NCI-H446 (cell line): ENCODE measurements around the gene GATB.

Source experiments
- DNase-seq, 2 experiments: peaks; one replicate each; lab custom pipeline; 2025; lab: John Stamatoyannopoulos, UW

The GATB gene

DNA sequence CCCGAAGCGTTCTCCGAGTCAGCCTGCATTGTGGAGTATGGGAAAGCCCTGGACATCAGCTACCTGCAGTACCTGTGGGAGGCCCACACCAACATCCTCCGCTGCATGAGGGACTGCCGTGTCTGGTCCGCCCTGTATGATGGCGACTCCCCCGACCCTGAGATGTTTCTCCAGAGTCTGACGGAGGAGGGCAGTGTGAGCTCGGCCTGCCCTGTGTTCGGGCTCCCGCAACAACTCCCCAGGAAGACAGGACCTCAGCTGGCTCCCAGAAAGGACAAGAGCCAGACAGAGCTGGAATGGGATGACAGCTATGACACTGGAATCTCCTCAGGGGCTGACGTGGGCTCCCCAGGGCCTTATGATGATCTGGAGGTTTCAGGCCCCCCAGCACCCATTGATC, 111.3 kb downstream of the GATB start:
- DNase-seq, result no peak

GRCh38 chr4:151646322-151646721, 114.5 kb downstream of the GATB start:
- no peak for DNase-seq

DNA sequence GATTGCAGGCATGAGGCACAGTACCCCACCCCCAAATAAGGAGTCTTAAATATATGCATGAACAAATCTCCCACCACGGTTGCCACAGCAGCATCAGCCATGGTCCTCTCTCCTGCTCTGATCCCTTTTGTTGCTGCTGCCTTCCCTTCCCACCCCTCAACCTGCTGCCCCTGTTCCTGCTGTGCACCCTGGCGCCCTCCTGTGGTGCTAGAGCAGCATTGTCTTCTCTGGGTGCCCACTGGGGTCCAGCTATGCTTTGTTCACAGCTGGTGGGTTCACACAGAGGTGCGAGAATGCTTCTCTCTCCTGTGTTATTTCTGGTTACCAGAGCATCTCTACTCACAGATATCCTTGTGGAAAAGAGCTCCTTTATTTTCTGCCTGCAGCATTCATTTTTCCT, 116.2 kb downstream of the GATB start:
- peak in 1 of 2 experiments; percentile 12 for DNase-seq

- DNase-seq, result no peak
Observed at GRCh38 chr4:151643564-151643963, 117.2 kb downstream of the GATB start.

DNA sequence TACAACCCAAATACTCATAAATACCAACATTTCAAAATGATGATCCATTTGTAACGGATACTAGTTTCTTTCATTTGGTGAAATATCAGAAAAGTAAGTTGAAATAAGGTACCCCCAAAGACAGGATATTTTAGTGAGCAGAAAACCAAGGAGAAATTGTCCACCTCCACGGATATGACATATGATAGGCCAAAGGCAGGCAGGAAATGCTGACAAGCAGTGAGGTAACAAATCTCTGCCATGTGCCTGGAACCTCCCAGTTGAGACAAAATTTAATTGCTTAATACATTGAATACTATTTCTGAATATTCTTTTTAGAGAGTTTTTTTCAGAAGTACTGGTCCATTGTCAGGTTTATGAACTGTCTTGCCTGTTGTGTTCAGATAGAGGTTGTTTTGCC, 118.8 kb downstream of the GATB start:
- no peak for DNase-seq

- DNase-seq, result no peak
Observed at GRCh38 chr4:151641167-151641566, 119.6 kb downstream of the GATB start.

DNA sequence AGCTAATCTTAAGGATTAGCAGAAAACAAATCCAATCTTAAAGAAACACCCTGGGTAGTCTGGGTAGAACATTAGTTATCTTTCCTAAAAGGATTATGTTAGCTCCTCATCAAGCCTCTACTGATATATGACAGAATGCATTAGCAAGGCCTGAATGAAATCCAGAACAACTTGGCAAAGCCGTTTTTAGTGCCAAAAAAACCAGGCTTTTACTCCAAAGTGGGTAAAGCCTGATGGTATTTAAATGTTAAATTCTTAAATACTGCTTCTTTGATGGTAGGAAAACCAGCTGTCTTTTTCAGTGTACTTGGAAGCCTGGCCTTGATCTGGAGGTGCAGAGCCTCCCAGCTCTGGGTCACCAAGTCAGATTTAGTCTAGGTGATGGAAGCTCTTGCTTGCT, 120.4 kb downstream of the GATB start:
- no peak for DNase-seq

DNA sequence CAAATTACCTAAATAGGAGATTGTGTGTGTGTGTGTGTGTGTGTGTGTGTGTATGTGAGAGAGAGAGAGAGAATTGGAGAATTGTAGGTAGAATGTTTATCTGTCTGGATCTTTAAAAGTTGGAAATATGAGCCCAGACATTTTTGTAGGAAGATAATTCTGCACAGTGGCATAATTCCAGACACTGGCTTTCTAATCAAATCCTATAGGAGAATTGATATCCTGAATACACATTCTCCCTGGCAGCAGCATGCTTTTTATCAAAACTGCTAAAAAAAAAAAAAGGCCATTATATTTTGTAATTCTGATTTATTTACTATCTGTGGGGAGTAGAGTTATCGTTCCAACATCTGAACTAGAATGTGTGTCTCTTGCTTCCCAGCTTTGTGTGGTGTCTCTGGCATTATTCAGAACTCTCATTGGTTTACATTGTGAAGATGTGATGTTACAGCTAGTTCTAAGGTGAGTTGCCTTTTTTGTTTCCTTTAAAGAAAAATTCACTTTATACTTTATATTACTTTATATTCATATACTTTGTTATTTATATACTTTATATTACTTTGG, 122.4 kb downstream of the GATB start:
- DNase-seq, result no peak

GRCh38 chr4:151631349-151631748, 129.5 kb downstream of the GATB start:
- no peak for DNase-seq

DNA sequence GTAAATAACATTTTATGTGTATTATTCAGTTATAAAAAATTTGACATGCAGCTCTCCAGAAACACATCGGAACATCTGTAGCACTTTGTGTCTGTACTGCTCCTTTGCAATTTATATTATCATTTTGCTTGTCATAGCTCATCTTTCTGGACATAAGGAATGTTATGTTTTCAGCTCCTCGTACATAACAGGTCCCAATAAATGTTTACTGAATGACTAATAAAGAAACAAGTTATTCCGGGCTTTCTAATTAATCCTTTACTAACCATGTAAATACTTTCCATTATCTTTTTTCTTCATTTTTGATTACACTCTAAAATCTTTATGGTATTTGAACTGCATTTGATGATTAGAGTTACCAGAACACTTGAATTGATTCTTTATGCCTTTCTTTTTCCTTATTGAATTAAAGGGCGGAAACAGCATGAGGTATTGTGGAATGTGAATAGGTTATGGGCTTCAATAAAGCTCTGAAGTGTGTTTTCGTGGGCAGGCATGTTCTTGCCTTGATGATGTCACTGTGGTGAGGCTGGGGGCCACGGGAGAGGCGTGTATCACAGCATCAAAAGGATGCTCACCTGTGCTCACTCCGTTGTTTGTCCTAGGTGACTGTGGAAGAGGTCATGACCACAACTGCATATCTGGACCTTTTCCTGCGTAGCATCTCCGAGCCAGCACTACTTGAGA, 131.6 kb downstream of the GATB start:
- no peak for DNase-seq

DNA sequence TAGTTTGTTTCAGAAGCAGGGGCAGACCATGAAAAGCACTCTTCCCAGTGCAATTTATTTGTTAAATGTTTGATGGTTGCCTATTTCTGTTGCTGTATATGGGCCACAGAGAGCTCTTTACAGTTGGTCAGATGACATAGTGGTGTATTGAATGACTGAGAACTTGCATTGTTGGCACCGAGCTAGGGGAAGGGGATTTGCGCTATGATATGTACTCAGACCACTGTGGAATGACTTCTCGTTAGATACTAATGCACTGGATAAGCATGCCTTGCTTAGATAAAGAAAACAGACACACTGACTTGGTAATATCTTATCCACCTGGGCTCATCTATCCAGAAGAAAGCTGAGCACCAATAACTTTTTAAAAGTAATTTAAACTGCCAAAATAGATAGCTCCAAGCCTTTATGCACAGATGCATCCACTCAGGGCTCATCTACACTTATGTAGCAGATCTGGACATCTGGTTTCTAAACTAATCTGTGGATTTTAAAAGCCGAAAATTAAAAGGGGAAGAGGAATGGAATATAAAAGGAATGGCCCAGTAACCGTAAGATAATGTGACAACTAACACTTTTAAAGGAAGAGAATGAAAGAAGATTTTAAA, 132.7 kb downstream of the GATB start:
- no peak for DNase-seq

GRCh38 chr4:151627491-151627890, 133.3 kb downstream of the GATB start:
- no peak for DNase-seq

- no peak for DNase-seq
Observed at GRCh38 chr4:151626751-151627150, 134.1 kb downstream of the GATB start.

- no peak for DNase-seq
Observed at GRCh38 chr4:151626228-151626627, 134.6 kb downstream of the GATB start.

GRCh38 chr4:151624626-151625565, 135.9 kb downstream of the GATB start:
- no peak for DNase-seq
